KMS-11 (cell line): ENCODE data around the gene SLC17A2.

Experiments used
- H2AFZ ChIP-seq: fragments of 200-600 bp; sonication (generic); 2 replicates; pipeline ENCODE4 v1.6.1; 2016; ENCODE audit warnings: antibody characterized with exemption, mixed run types, low read depth
- H3K27ac ChIP-seq: fragments of 200-600 bp; sonication (generic); 2 replicates; pipeline ENCODE4 v1.6.1; 2016; ENCODE audit warnings: mild to moderate bottlenecking, mixed run types
- H3K27me3 ChIP-seq: fragments of 200-600 bp; sonication (generic); 2 replicates; pipeline ENCODE4 v1.6.1; 2017; ENCODE audit warnings: mild to moderate bottlenecking, low read depth, mixed run types, moderate library complexity; ENCODE audit not compliant: insufficient read depth
- H3K36me3 ChIP-seq: fragments of 200-600 bp; sonication (generic); 2 replicates; pipeline ENCODE4 v1.6.1; 2017; ENCODE audit warnings: mild to moderate bottlenecking, mixed run types; ENCODE audit not compliant: insufficient read depth
- H3K4me1 ChIP-seq: fragments of 200-600 bp; sonication (generic); 2 replicates; pipeline ENCODE4 v1.6.1; 2016; ENCODE audit warnings: mild to moderate bottlenecking, low read depth, mixed run types; ENCODE audit not compliant: poor library complexity, severe bottlenecking
- H3K4me2 ChIP-seq: fragments of 200-600 bp; sonication (generic); 2 replicates; pipeline ENCODE4 v1.7.0; 2016; ENCODE audit warnings: mild to moderate bottlenecking, mixed run types
- H3K4me3 ChIP-seq: fragments of 200-600 bp; sonication (generic); IDR thresholded peaks from 2 replicates; pipeline ENCODE4 v1.6.1; 2017; ENCODE audit warnings: low read depth, low read length, mixed read lengths; ENCODE audit not compliant: insufficient read depth
- H3K79me2 ChIP-seq: fragments of 200-600 bp; sonication (generic); 2 replicates; pipeline ENCODE4 v1.6.1; 2016; ENCODE audit warnings: low read depth, mixed run types; ENCODE audit not compliant: insufficient read depth
- H3K9ac ChIP-seq: fragments of 200-600 bp; sonication (generic); 2 replicates; pipeline ENCODE4 v1.6.1; 2016; ENCODE audit warnings: mild to moderate bottlenecking, mixed run types
- H4K20me1 ChIP-seq: fragments of 200-600 bp; sonication (generic); 2 replicates; pipeline ENCODE4 v1.6.1; 2016; ENCODE audit warnings: mild to moderate bottlenecking, mixed run types; ENCODE audit not compliant: insufficient read depth
- CTCF ChIP-seq: fragments of 200-600 bp; sonication (generic); conservative IDR thresholded peaks from 2 replicates; pipeline ENCODE4 v1.6.1; 2017; ENCODE audit warnings: low read depth, mild to moderate bottlenecking, antibody characterized with exemption, low read length, moderate library complexity, mixed read lengths

The SLC17A2 gene

GRCh38 chr6:25907475-25908014 is 22.9 kb downstream of the SLC17A2 start:
- no peak overlapping the region for H3K4me3 ChIP-seq
- TF ChIP-seq CTCF: no peak
- no peak overlapping the region for H3K27ac ChIP-seq
- H2AFZ ChIP-seq: no peak overlapping the region
- no peaks in the 10 kb centered on the region for H3K79me2 ChIP-seq
- H3K27me3 ChIP-seq: no peaks in the 10 kb centered on the region
- no peak overlapping the region for H3K4me2 ChIP-seq
- no peaks in the 10 kb centered on the region for H3K36me3 ChIP-seq
- H3K9ac ChIP-seq: no peak overlapping the region
- H4K20me1 ChIP-seq: no peaks in the 10 kb centered on the region
- H3K4me1 ChIP-seq: peaks cover 12% of the 10 kb centered on the region

GRCh38 chr6:25903467-25904099 is 26.9 kb downstream of the SLC17A2 start:
- Histone ChIP-seq H3K27me3 (no peaks in the 10 kb centered on the region), H3K9ac (no peak overlapping the region), H3K4me2 (no peak overlapping the region), H3K27ac (no peak overlapping the region), H4K20me1 (no peaks in the 10 kb centered on the region), H3K36me3 (no peaks in the 10 kb centered on the region), H3K79me2 (no peaks in the 10 kb centered on the region), H2AFZ (no peak overlapping the region), H3K4me3 (no peak overlapping the region), H3K4me1 (no peaks in the 10 kb centered on the region)
- no peak for TF ChIP-seq CTCF

- no peak overlapping the region for H2AFZ ChIP-seq
- no peak overlapping the region for H3K4me2 ChIP-seq
- H3K9ac ChIP-seq: no peak overlapping the region
- no peak overlapping the region for H3K4me3 ChIP-seq
- H4K20me1 ChIP-seq: no peaks in the 10 kb centered on the region
- TF ChIP-seq CTCF: no peak
- H3K79me2 ChIP-seq: no peaks in the 10 kb centered on the region
- H3K36me3 ChIP-seq: no peaks in the 10 kb centered on the region
- H3K27ac ChIP-seq: no peak overlapping the region
- H3K27me3 ChIP-seq: no peaks in the 10 kb centered on the region
- H3K4me1 ChIP-seq: no peaks in the 10 kb centered on the region
Observed at GRCh38 chr6:25902071-25902470, 28.4 kb downstream of the SLC17A2 start.

GRCh38 chr6:25900843-25901242 is 29.6 kb downstream of the SLC17A2 start:
- no peaks in the 10 kb centered on the region for H4K20me1 ChIP-seq
- no peaks in the 10 kb centered on the region for H3K4me1 ChIP-seq
- no peaks in the 10 kb centered on the region for H3K36me3 ChIP-seq
- no peak for TF ChIP-seq CTCF
- no peak overlapping the region for H3K9ac ChIP-seq
- no peak overlapping the region for H3K4me2 ChIP-seq
- H3K27ac ChIP-seq: no peak overlapping the region
- H3K27me3 ChIP-seq: no peaks in the 10 kb centered on the region
- H3K79me2 ChIP-seq: no peaks in the 10 kb centered on the region
- no peak overlapping the region for H2AFZ ChIP-seq
- no peak overlapping the region for H3K4me3 ChIP-seq
